Ovary (tissue), 9 donors: ENCODE measurements around the gene EXT2. TPM values are rescaled to one million over a fixed set of nuclear protein-coding genes. Genes with fewer than 3 reads are reported as not detected.

Experiments used
- DNase-seq, 5 donors: peaks; one replicate each; pipeline ENCODE4 v3.0.0-alpha.2; 2019 to 2020
- H3K27ac ChIP-seq, 2 donors: fragments of 200-600 bp; one replicate each; pipeline versions ENCODE4 v1.5.1 to v1.8.0; 2019 to 2022
- H3K27me3 ChIP-seq: fragments of 200-600 bp; one replicate; pipeline ENCODE4 v1.8.0; 2022
- H3K36me3 ChIP-seq: fragments of 200-600 bp; sonication (generic); one replicate; pipeline ENCODE4 v1.5.1; 2019
- H3K4me1 ChIP-seq: one replicate; pipeline ENCODE4 v1.8.1; 2013; ENCODE audit warnings: mild to moderate bottlenecking, moderate library complexity; ENCODE audit not compliant: insufficient read depth
- H3K4me3 ChIP-seq: fragments of 200-600 bp; sonication (generic); one replicate; pipeline ENCODE4 v1.5.1; 2017
- H3K9me3 ChIP-seq, 2 donors: fragments of 200-600 bp in 1 of 2; sonication (generic) in 1 of 2; one replicate each; pipeline versions ENCODE4 v1.5.1 to v1.8.1; 2013 to 2019; ENCODE audit warnings: mild to moderate bottlenecking in 1 of 2, moderate library complexity in 1 of 2
- CTCF ChIP-seq, 3 donors: fragments of 450-650 bp in 2 of 3; fragments of 200-600 bp in 1 of 3; IDR thresholded peaks; one replicate each; pipeline versions ENCODE4 v1.5.1 to v1.8.0; 2016 to 2022; ENCODE audit warnings: antibody characterized with exemption in 3 of 3, mild to moderate bottlenecking in 1 of 3
- EP300 ChIP-seq: sonication (generic); formaldehyde crosslinking; IDR thresholded peaks from one replicate; pipeline ENCODE4 v1.6.1; 2017; ENCODE audit warnings: antibody characterized with exemption
- POLR2A ChIP-seq: fragments of 450-650 bp; IDR thresholded peaks from one replicate; pipeline ENCODE4 v1.6.1; 2017; ENCODE audit warnings: antibody characterized with exemption, mild to moderate bottlenecking, moderate library complexity
- WGBS, 3 donors: extraction: QIAGEN DNeasy Blood & Tissue Kit in 1 of 3; methylation state at CpG; one replicate each; pipeline versions ENCODE4 v1.1.5 to v1.1.7; 2013 to 2017; 5-methylcytosine and 5-hydroxymethylcytosine counted together
- intact Hi-C, 4 donors: fragments of 100-400 bp; cut with DNase I; formaldehyde crosslinking; loops; one replicate each; pipeline versions ENCODE4 v1.11.0 to v1.15.1; 2022 to 2023
- polyA plus RNA-seq, 2 donors: library from polyadenylated mRNA; stranded (reverse); fragments of 200-250 nt in 1 of 2; fragments of 350-450 nt in 1 of 2; fragmentation: Illumina TruSeq in 1 of 2; extraction: RNeasy Lipid Tissue Mini Kit (QIAGEN cat#74804) in 1 of 2; gene quantifications; one replicate each; pipeline ENCODE4 v1.2.3, GENCODE V29; 2013 to 2014
- total RNA-seq, 7 donors: library from RNA; depleted of rRNA in 2 of 7; stranded (reverse); fragments of >200 nt in 2 of 7; fragmentation: NEBNext Ultra II Directional in 3 of 7; extraction: Animal tissue kit (Norgen Biotek cat#: 25700) in 3 of 7; gene quantifications; one replicate each; pipeline versions ENCODE4 v1.1.0 to v1.2.4, GENCODE V29; 2016 to 2023
- donor health status: DM: no; HTN: no; CAD: no; lungs with moderate emphysema.
- donor health status: DM: no; HTN: no; CAD: no.
- donor health status: Bipolar disorder and iron deficiency.
- donor health status: DM: yes; HTN: yes; CAD: no.
- donor health status: DM: no; HTN: no; CAD: no.
- donor health status: DM: yes; HTN: yes; CAD: no.

EXT2 gene
- total and polyA plus RNA-seq, 9 donors, result 38.0 to 88.8 (median 47.1) TPM

- WGBS, 3 donors, result 68 to 80% (median 71%) methylated on average over 4 of the region's 4 CpGs
- H3K36me3 ChIP-seq, result no peaks in the 10 kb centered on the region
- no peak overlapping the region for H3K4me3 ChIP-seq
- DNase-seq, result no peak
- no peaks in the 10 kb centered on the region for H3K27me3 ChIP-seq
- no peaks in the 10 kb centered on the region for H3K4me1 ChIP-seq
- H3K27ac ChIP-seq, result no peak overlapping the region
- TF ChIP-seq EP300 (no peak), CTCF (IDR thresholded peaks at IDR 0.05) (no peak), POLR2A (no peak)
- intact Hi-C loops, result no loop called here
- no peaks in the 10 kb centered on the region for H3K9me3 ChIP-seq
Observed at GRCh38 chr11:44219830-44220796, 124.6 kb downstream of the EXT2 start.

- Histone ChIP-seq H3K27me3 (no peaks in the 10 kb centered on the region), H3K36me3 (no peaks in the 10 kb centered on the region), H3K4me3 (no peak overlapping the region), H3K4me1 (no peaks in the 10 kb centered on the region), H3K9me3 (no peaks in the 10 kb centered on the region), H3K27ac (no peak overlapping the region)
- 20 to 29% (median 28%) methylated on average over 3 of the region's 3 CpGs for WGBS, 3 donors
- TF ChIP-seq POLR2A, result no peak
- no peak for TF ChIP-seq EP300
- TF ChIP-seq CTCF (IDR thresholded peaks at IDR 0.05), result no peak
- DNase-seq, result no peak
- intact Hi-C loops, result no loop called here
Observed at GRCh38 chr11:44221456-44221855, 126.0 kb downstream of the EXT2 start.

GRCh38 chr11:44221992-44222391 lies 126.5 kb downstream of the EXT2 start:
- intact Hi-C loops, result no loop called here

GRCh38 chr11:44223238-44223637 lies 127.8 kb downstream of the EXT2 start:
- H3K36me3 ChIP-seq, result no peaks in the 10 kb centered on the region
- intact Hi-C loops, result no loop called here
- H3K4me3 ChIP-seq, result no peak overlapping the region
- no peak overlapping the region for H3K27ac ChIP-seq
- no peaks in the 10 kb centered on the region for H3K4me1 ChIP-seq
- TF ChIP-seq POLR2A (no peak), CTCF (IDR thresholded peaks at IDR 0.05) (no peak), EP300 (no peak)
- H3K27me3 ChIP-seq, result no peaks in the 10 kb centered on the region
- no peaks in the 10 kb centered on the region for H3K9me3 ChIP-seq
- no peak for DNase-seq

More at GRCh38 chr11:44221992-44222391, 126.5 kb downstream of the EXT2 start:
- Histone ChIP-seq H3K9me3 (no peaks in the 10 kb centered on the region), H3K4me3 (no peak overlapping the region), H3K36me3 (no peaks in the 10 kb centered on the region), H3K4me1 (no peaks in the 10 kb centered on the region), H3K27ac (no peak overlapping the region), H3K27me3 (no peaks in the 10 kb centered on the region)
- DNase-seq, result no peak
- TF ChIP-seq CTCF (IDR thresholded peaks at IDR 0.05) (no peak), EP300 (no peak), POLR2A (no peak)
- 63 to 83% (median 78%) methylated on average over 2 of the region's 2 CpGs for WGBS, 3 donors
